HCT116 (cell line): ENCODE measurements around the gene PTCH2. TPM values are rescaled to one million over a fixed set of nuclear protein-coding genes. Genes with fewer than 3 reads are reported as not detected.

Source experiments
- ATAC-seq: fragments of 200-7000 bp; cut with Tn5 transposase; 2 replicates; pipeline ENCODE4 v1.9.1; 2020; ENCODE audit warnings: mild to moderate bottlenecking, moderate library complexity
- BruUV-seq: library from RNA; stranded (reverse); fragments of 400-500 nt; replicated peaks from 2 replicates; lab custom pipeline; 2021; lab: Mats Ljungman, UMichigan
- CTCF ChIA-PET: fragments of 300-600 bp; sonication (Branson Sonifier 250); formaldehyde crosslinking; loops from one replicate; lab custom pipeline; 2021; ENCODE audit warnings: antibody characterized with exemption; lab: Charles Lee
- POLR2A ChIA-PET: fragments of 300-600, 350-600 bp; sonication (Branson Sonifier 250); formaldehyde crosslinking; loops from one replicate; lab custom pipeline; 2021; ENCODE audit warnings: antibody characterized with exemption; lab: Charles Lee
- RAD21 ChIA-PET, 2 experiments: fragments of 300-600 bp; sonication (Branson Sonifier 250); formaldehyde crosslinking; loops; one replicate each; lab custom pipeline; 2023; ENCODE audit warnings: low total read pairs in 2 of 2; ENCODE audit not compliant: uncharacterized antibody in 2 of 2, unreplicated experiment in 2 of 2, low non-redundant PET in 1 of 2; lab: Charles Lee
- DNase-seq: peaks from one replicate; pipeline ENCODE4 v3.0.0-alpha.2; 2010; ENCODE audit warnings: low read depth, low spot score
- H2AFZ ChIP-seq: fragments of 200-600 bp; shearing (Covaris generic), sonication (generic); 2 replicates; pipeline ENCODE4 v1.6.1; 2017; ENCODE audit warnings: low read depth, mixed run types, mixed read lengths, antibody characterized with exemption, low read length; ENCODE audit not compliant: poor library complexity, severe bottlenecking
- H3K27ac ChIP-seq: 2 replicates; pipeline ENCODE4 v1.5.1; 2012; ENCODE audit warnings: low read depth, low read length
- H3K27me3 ChIP-seq: fragments of 200-600 bp; sonication (generic); 2 replicates; pipeline ENCODE4 v1.6.1; 2016; ENCODE audit warnings: mixed run types, low read length, mixed read lengths; ENCODE audit not compliant: insufficient read depth
- H3K36me3 ChIP-seq, 2 experiments: fragments of 200-500 bp in 1 of 2; fragments of 200-600 bp in 1 of 2; sonication (Bioruptor generic) in 1 of 2; sonication (generic) in 1 of 2; 2 replicates each; pipeline versions ENCODE4 v1.5.1 to v1.6.1; 2014 to 2016; ENCODE audit warnings: low read length in 2 of 2, inconsistent platforms in 1 of 2, mixed read lengths in 1 of 2, mixed run types in 1 of 2; ENCODE audit not compliant: insufficient read depth in 2 of 2, control insufficient read depth in 1 of 2
- H3K4me1 ChIP-seq, 2 experiments: fragments of 200-600 bp in 1 of 2; sonication (generic) in 1 of 2; 2 replicates each; pipeline versions ENCODE4 v1.5.1 to v1.6.1; 2012 to 2017; ENCODE audit warnings: low read length in 2 of 2, inconsistent platforms in 1 of 2, mild to moderate bottlenecking in 1 of 2, mixed read lengths in 1 of 2, mixed run types in 1 of 2, moderate library complexity in 1 of 2; ENCODE audit not compliant: insufficient read depth in 2 of 2, control insufficient read depth in 1 of 2
- H3K4me2 ChIP-seq: fragments of 200-600 bp; sonication (generic); 2 replicates; pipeline ENCODE4 v1.6.1; 2017; ENCODE audit warnings: mixed run types, low read length, mixed read lengths
- H3K4me3 ChIP-seq, 2 experiments: fragments of 200-600 bp in 1 of 2; sonication (generic) in 1 of 2; replicated peaks in 1 of 2; 2 replicates each; pipeline ENCODE4 v1.5.1; 2011 to 2016; ENCODE audit warnings: low read length in 2 of 2, control low read depth in 1 of 2, low read depth in 1 of 2, mild to moderate bottlenecking in 1 of 2, mixed read lengths in 1 of 2, mixed run types in 1 of 2
- H3K79me2 ChIP-seq: fragments of 200-600 bp; sonication (generic); 2 replicates; pipeline ENCODE4 v1.6.1; 2017; ENCODE audit warnings: mild to moderate bottlenecking, mixed run types, low read length, moderate library complexity, mixed read lengths; ENCODE audit not compliant: insufficient read depth
- H3K9ac ChIP-seq: fragments of 200-600 bp; sonication (generic); 2 replicates; pipeline ENCODE4 v1.6.1; 2016; ENCODE audit warnings: low read length, mixed read lengths
- H3K9me2 ChIP-seq: fragments of 200-600 bp; sonication (generic), shearing (Covaris generic); 2 replicates; pipeline ENCODE4 v1.6.1; 2017; ENCODE audit warnings: mixed run types, mild to moderate bottlenecking, moderate library complexity; ENCODE audit not compliant: insufficient read depth
- H3K9me3 ChIP-seq, 2 experiments: fragments of 200-500 bp in 1 of 2; fragments of 200-600 bp in 1 of 2; sonication (Bioruptor generic) in 1 of 2; sonication (generic) in 1 of 2; 2 replicates each; pipeline ENCODE4 v1.6.1; 2014 to 2017; ENCODE audit warnings: low read length in 2 of 2, mixed read lengths in 2 of 2, inconsistent platforms in 1 of 2, low read depth in 1 of 2, mild to moderate bottlenecking in 1 of 2, mixed run types in 1 of 2, moderate library complexity in 1 of 2; ENCODE audit not compliant: control insufficient read depth in 1 of 2, insufficient read depth in 1 of 2
- H4K20me1 ChIP-seq: fragments of 200-600 bp; sonication (generic), shearing (Covaris generic); 2 replicates; pipeline ENCODE4 v1.6.1; 2017; ENCODE audit warnings: mixed run types, mild to moderate bottlenecking, moderate library complexity; ENCODE audit not compliant: insufficient read depth
- ATF3 ChIP-seq: IDR thresholded peaks from 2 replicates; pipeline ENCODE4 v1.6.1; 2012
- CBX3 ChIP-seq: IDR thresholded peaks from 2 replicates; pipeline ENCODE4 v1.6.1; 2012; ENCODE audit warnings: low read depth
- CEBPB ChIP-seq: IDR thresholded peaks from 2 replicates; pipeline ENCODE4 v1.6.1; 2012; ENCODE audit warnings: low read depth
- CTCF ChIP-seq, 3 experiments: fragments of 200-600 bp in 1 of 3; sonication (generic) in 1 of 3; IDR thresholded peaks in 2 of 3; conservative IDR thresholded peaks in 1 of 3; 2 replicates each; pipeline ENCODE4 v1.5.1; 2012 to 2017; ENCODE audit warnings: low read depth in 2 of 3, low read length in 2 of 3, antibody characterized with exemption in 1 of 3, borderline replicate concordance in 1 of 3, control low read depth in 1 of 3, mild to moderate bottlenecking in 1 of 3, mixed read lengths in 1 of 3, mixed run types in 1 of 3, moderate library complexity in 1 of 3; ENCODE audit not compliant: insufficient read depth in 1 of 3
- ELF1 ChIP-seq: IDR thresholded peaks from 2 replicates; pipeline ENCODE4 v1.6.1; 2012; ENCODE audit warnings: low read depth, borderline replicate concordance
- EZH2 ChIP-seq: fragments of 200-600 bp; sonication (generic); IDR thresholded peaks from 2 replicates; pipeline ENCODE4 v1.6.1; 2017; ENCODE audit warnings: antibody characterized with exemption, mixed run types
- EZH2phosphoT487 ChIP-seq: fragments of 200-600 bp; IDR thresholded peaks from 2 replicates; pipeline ENCODE4 v1.6.1; 2018; ENCODE audit warnings: antibody characterized with exemption, borderline replicate concordance
- FOSL1 ChIP-seq: IDR thresholded peaks from 2 replicates; pipeline ENCODE4 v1.6.1; 2012; ENCODE audit warnings: low read depth
- JUND ChIP-seq: IDR thresholded peaks from 2 replicates; pipeline ENCODE4 v1.6.1; 2012
- MAX ChIP-seq: IDR thresholded peaks from 2 replicates; pipeline ENCODE4 v1.6.1; 2012
- POLR2A ChIP-seq: IDR thresholded peaks from 2 replicates; pipeline ENCODE4 v1.7.0; 2011; ENCODE audit warnings: borderline replicate concordance; ENCODE audit not compliant: insufficient read depth, insufficient read length; ENCODE audit errors: extremely low read depth
- POLR2AphosphoS5 ChIP-seq: IDR thresholded peaks from 2 replicates; pipeline ENCODE4 v1.6.1; 2011; ENCODE audit warnings: mild to moderate bottlenecking, low read depth, low read length, moderate library complexity
- RAD21 ChIP-seq: IDR thresholded peaks from 2 replicates; pipeline ENCODE4 v1.6.1; 2012; ENCODE audit warnings: low read depth, mild to moderate bottlenecking
- REST ChIP-seq: IDR thresholded peaks from 2 replicates; pipeline ENCODE4 v1.6.1; 2012; ENCODE audit warnings: low read depth
- SP1 ChIP-seq: IDR thresholded peaks from 2 replicates; pipeline ENCODE4 v1.6.1; 2012; ENCODE audit warnings: low read depth
- SRF ChIP-seq: IDR thresholded peaks from 2 replicates; pipeline ENCODE4 v1.6.1; 2012; ENCODE audit warnings: low read depth
- TCF7L2 ChIP-seq: IDR thresholded peaks from 2 replicates; pipeline ENCODE4 v1.7.0; 2011; ENCODE audit warnings: borderline replicate concordance, inconsistent platforms; ENCODE audit not compliant: insufficient read depth, insufficient read length; ENCODE audit errors: extremely low read depth
- ZBTB33 ChIP-seq: IDR thresholded peaks from 2 replicates; pipeline ENCODE4 v1.6.1; 2011; ENCODE audit warnings: mild to moderate bottlenecking, low read length, moderate library complexity; ENCODE audit not compliant: insufficient replicate concordance; ENCODE audit errors: extremely low read depth
- ZFX ChIP-seq: fragments of 450-650 bp; IDR thresholded peaks from 2 replicates; pipeline ENCODE4 v1.6.1; 2017
- ZNF274 ChIP-seq: fragments of 200-500 bp; sonication (Bioruptor generic); IDR thresholded peaks from 2 replicates; pipeline ENCODE4 v1.6.1; 2014; ENCODE audit warnings: mild to moderate bottlenecking, low read depth, low read length, inconsistent platforms
- intact Hi-C: fragments of 100-400 bp; cut with micrococcal nuclease; formaldehyde crosslinking; loops from 2 replicates; pipeline ENCODE4 v1.10.0; 2022
- total RNA-seq: library from RNA; stranded (reverse); gene quantifications from one replicate; pipeline ENCODE4 v1.2.1, GENCODE V29; 2021; ENCODE audit not compliant: unreplicated experiment

PTCH2 gene
- total RNA-seq, 1 experiment from 2014 or later: 1.3 TPM

- no peak overlapping the region for H3K9ac ChIP-seq
- H2AFZ ChIP-seq: no peak overlapping the region
- H3K27ac ChIP-seq: no peak overlapping the region
- H3K36me3 ChIP-seq: peaks cover 0 to 4% of the 10 kb centered on the region in 2 experiments; a peak in 1 of 4 replicates
- H3K27me3 ChIP-seq: no peaks in the 10 kb centered on the region
- H3K4me3 ChIP-seq: no peak overlapping the region
- DNase-seq: no peak
- H3K79me2 ChIP-seq: no peaks in the 10 kb centered on the region
- ATAC-seq: no peak
- H3K4me2 ChIP-seq: no peak overlapping the region
- TSS peak; percentile 28 for BruUV-seq
- CTCF ChIA-PET: no interaction called here
- POLR2A ChIA-PET: no interaction called here
- no peaks in the 10 kb centered on the region for H3K4me1 ChIP-seq
- RAD21 ChIA-PET: no interaction called here
- no peaks in the 10 kb centered on the region for H3K9me3 ChIP-seq
- TF ChIP-seq SP1 (no peak), POLR2AphosphoS5 (no peak), REST (no peak), JUND (no peak), EZH2phosphoT487 (no peak), POLR2A (no peak), CTCF (IDR thresholded peaks at IDR 0.05 in 2 of 3, conservative IDR thresholded peaks at IDR 0.05 in 1 of 3; ENCODE audit: borderline replicate concordance in 1 of 3, insufficient read depth in 1 of 3, low read depth in 2 of 3, low read length in 2 of 3) (no peak), ZNF274 (no peak), MAX (no peak), ZFX (no peak), SRF (no peak), ATF3 (no peak), ELF1 (no peak), ZBTB33 (no peak), CEBPB (no peak), TCF7L2 (no peak), RAD21 (no peak), EZH2 (no peak), FOSL1 (no peak), CBX3 (no peak)
- H4K20me1 ChIP-seq: no peaks in the 10 kb centered on the region
- intact Hi-C loops: no loop called here
- no peaks in the 10 kb centered on the region for H3K9me2 ChIP-seq
Measured at GRCh38 chr1:44874155-44874554, 31.1 kb upstream of the PTCH2 start.
